Lower lobe of right lung (tissue), 2 donors: ENCODE results near the gene SARNP. TPM values are rescaled to one million over a fixed set of nuclear protein-coding genes. Genes with fewer than 3 reads are reported as not detected.

Experiments
- ATAC-seq, 2 donors: fragments of 200-7000 bp; cut with Tn5 transposase; one replicate each; pipeline ENCODE4 v1.9.1; 2020 to 2022; ENCODE audit warnings: mild to moderate bottlenecking in 2 of 2, moderate library complexity in 2 of 2
- DNase-seq: peaks from one replicate; pipeline ENCODE4 v3.0.0-alpha.2; 2020
- H3K27ac ChIP-seq: fragments of 200-600 bp; one replicate; pipeline ENCODE4 v1.8.0; 2022
- H3K27me3 ChIP-seq: fragments of 200-600 bp; one replicate; pipeline ENCODE4 v1.8.0; 2022; ENCODE audit warnings: low read depth
- H3K36me3 ChIP-seq: fragments of 200-600 bp; one replicate; pipeline ENCODE4 v1.8.0; 2022; ENCODE audit warnings: mild to moderate bottlenecking
- H3K4me1 ChIP-seq: fragments of 200-600 bp; one replicate; pipeline ENCODE4 v1.8.0; 2022
- H3K4me3 ChIP-seq: fragments of 200-600 bp; one replicate; pipeline ENCODE4 v1.8.0; 2022; ENCODE audit warnings: mild to moderate bottlenecking
- H3K9me3 ChIP-seq: fragments of 200-600 bp; one replicate; pipeline ENCODE4 v1.8.0; 2022
- CTCF ChIP-seq: fragments of 200-600 bp; IDR thresholded peaks from one replicate; pipeline ENCODE4 v1.8.0; 2022; ENCODE audit warnings: antibody characterized with exemption, mild to moderate bottlenecking
- intact Hi-C: fragments of 100-400 bp; cut with DNase I; formaldehyde crosslinking; loops from one replicate; pipeline ENCODE4 v1.11.0; 2022
- total RNA-seq: library from RNA; stranded (reverse); fragmentation: NEBNext Ultra II Directional; extraction: Animal tissue kit (Norgen Biotek cat#: 25700); gene quantifications from one replicate; pipeline ENCODE4 v1.2.1, GENCODE V29; 2021
- donor health status: DM: no; HTN: yes; CAD: no; lungs with severe emphysema.

SARNP gene
- total RNA-seq, 1 donor from 2014 or later = 40.1 TPM

GRCh38 chr12:55809274-55809673, 8.2 kb downstream of the SARNP start:
- Histone ChIP-seq H3K36me3 (peaks cover 50% of the 10 kb centered on the region), H3K27me3 (no peaks in the 10 kb centered on the region), H3K9me3 (no peaks in the 10 kb centered on the region), H3K4me3 (no peak overlapping the region), H3K27ac (no peak overlapping the region), H3K4me1 (peaks cover 26% of the 10 kb centered on the region)
- no peak for TF ChIP-seq CTCF
- DNase-seq (no peak), ATAC-seq (no peak)
- intact Hi-C loops = no loop called here

- Histone ChIP-seq H3K4me3 (no peak overlapping the region), H3K27me3 (no peaks in the 10 kb centered on the region), H3K27ac (no peak overlapping the region), H3K4me1 (peaks cover 8% of the 10 kb centered on the region), H3K36me3 (peaks cover 58% of the 10 kb centered on the region), H3K9me3 (no peaks in the 10 kb centered on the region)
- intact Hi-C loops = no loop called here
- DNase-seq (no peak), ATAC-seq (no peak)
- no peak for TF ChIP-seq CTCF
These were observed 10.5 kb downstream of the SARNP start for GRCh38 chr12:55806982-55807381.

- no peaks in the 10 kb centered on the region for H3K27me3 ChIP-seq
- DNase-seq (no peak), ATAC-seq (no peak)
- intact Hi-C loops = no loop called here
- no peak overlapping the region for H3K4me3 ChIP-seq
- TF ChIP-seq CTCF = no peak
- peaks cover 89% of the 10 kb centered on the region for H3K36me3 ChIP-seq
- no peaks in the 10 kb centered on the region for H3K4me1 ChIP-seq
- no peaks in the 10 kb centered on the region for H3K9me3 ChIP-seq
- no peak overlapping the region for H3K27ac ChIP-seq
These were observed 20.0 kb downstream of the SARNP start for GRCh38 chr12:55797550-55797949.

GRCh38 chr12:55797068-55797467, 20.5 kb downstream of the SARNP start:
- Histone ChIP-seq H3K9me3 (no peaks in the 10 kb centered on the region), H3K27me3 (no peaks in the 10 kb centered on the region), H3K4me3 (no peak overlapping the region), H3K27ac (no peak overlapping the region), H3K4me1 (no peaks in the 10 kb centered on the region), H3K36me3 (peaks cover 89% of the 10 kb centered on the region)
- intact Hi-C loops = no loop called here
- ATAC-seq = peak in 1 of 2 donors; percentile 60
- peak; percentile 42 for TF ChIP-seq CTCF
- no peak for DNase-seq

GRCh38 chr12:55795950-55796349, 21.6 kb downstream of the SARNP start:
- Histone ChIP-seq H3K36me3 (peaks cover 85% of the 10 kb centered on the region), H3K27me3 (no peaks in the 10 kb centered on the region), H3K4me1 (no peaks in the 10 kb centered on the region), H3K9me3 (no peaks in the 10 kb centered on the region), H3K4me3 (no peak overlapping the region), H3K27ac (no peak overlapping the region)
- intact Hi-C loops = no loop called here
- no peak for ATAC-seq
- no peak for TF ChIP-seq CTCF
- no peak for DNase-seq

GRCh38 chr12:55789893-55790292, 27.6 kb downstream of the SARNP start:
- H3K9me3 ChIP-seq = no peaks in the 10 kb centered on the region
- H3K27ac ChIP-seq = no peak overlapping the region
- H3K27me3 ChIP-seq = no peaks in the 10 kb centered on the region
- peaks cover 95% of the 10 kb centered on the region for H3K36me3 ChIP-seq
- no peak overlapping the region for H3K4me3 ChIP-seq
- no peak for TF ChIP-seq CTCF
- DNase-seq (no peak), ATAC-seq (no peak)
- intact Hi-C loops = no loop called here
- H3K4me1 ChIP-seq = no peaks in the 10 kb centered on the region
